ENCODE results near the gene DIAPH2.

GRCh38 chrX:96774116-96774515, 89.5 kb downstream of the DIAPH2 start:
- TF ChIP-seq CTCF (tag by site-specific recombination; IDR thresholded peaks at IDR 0.05) (no peak), ZNF398 (tag by site-specific recombination; IDR thresholded peaks at IDR 0.05) (no peak), ZNF670 (tag by site-specific recombination; IDR thresholded peaks at IDR 0.05; ENCODE audit: low read depth) (no peak), ZBTB7A (tag by site-specific recombination; IDR thresholded peaks at IDR 0.05; ENCODE audit: low read depth) (no peak), ZNF629 (tag by site-specific recombination; IDR thresholded peaks at IDR 0.05) (no peak), ZNF169 (tag by site-specific recombination; IDR thresholded peaks at IDR 0.05) (no peak), ZNF701 (tag by site-specific recombination; IDR thresholded peaks at IDR 0.05) (no peak), ZNF202 (tag by site-specific recombination; IDR thresholded peaks at IDR 0.05; ENCODE audit: borderline replicate concordance) (no peak)
- TF ChIP-seq, protein P1, sequence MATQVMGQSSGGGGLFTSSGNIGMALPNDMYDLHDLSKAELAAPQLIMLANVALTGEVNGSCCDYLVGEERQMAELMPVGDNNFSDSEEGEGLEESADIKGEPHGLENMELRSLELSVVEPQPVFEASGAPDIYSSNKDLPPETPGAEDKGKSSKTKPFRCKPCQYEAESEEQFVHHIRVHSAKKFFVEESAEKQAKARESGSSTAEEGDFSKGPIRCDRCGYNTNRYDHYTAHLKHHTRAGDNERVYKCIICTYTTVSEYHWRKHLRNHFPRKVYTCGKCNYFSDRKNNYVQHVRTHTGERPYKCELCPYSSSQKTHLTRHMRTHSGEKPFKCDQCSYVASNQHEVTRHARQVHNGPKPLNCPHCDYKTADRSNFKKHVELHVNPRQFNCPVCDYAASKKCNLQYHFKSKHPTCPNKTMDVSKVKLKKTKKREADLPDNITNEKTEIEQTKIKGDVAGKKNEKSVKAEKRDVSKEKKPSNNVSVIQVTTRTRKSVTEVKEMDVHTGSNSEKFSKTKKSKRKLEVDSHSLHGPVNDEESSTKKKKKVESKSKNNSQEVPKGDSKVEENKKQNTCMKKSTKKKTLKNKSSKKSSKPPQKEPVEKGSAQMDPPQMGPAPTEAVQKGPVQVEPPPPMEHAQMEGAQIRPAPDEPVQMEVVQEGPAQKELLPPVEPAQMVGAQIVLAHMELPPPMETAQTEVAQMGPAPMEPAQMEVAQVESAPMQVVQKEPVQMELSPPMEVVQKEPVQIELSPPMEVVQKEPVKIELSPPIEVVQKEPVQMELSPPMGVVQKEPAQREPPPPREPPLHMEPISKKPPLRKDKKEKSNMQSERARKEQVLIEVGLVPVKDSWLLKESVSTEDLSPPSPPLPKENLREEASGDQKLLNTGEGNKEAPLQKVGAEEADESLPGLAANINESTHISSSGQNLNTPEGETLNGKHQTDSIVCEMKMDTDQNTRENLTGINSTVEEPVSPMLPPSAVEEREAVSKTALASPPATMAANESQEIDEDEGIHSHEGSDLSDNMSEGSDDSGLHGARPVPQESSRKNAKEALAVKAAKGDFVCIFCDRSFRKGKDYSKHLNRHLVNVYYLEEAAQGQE (tag by site-specific recombination; IDR thresholded peaks at IDR 0.05), result no peak
- TF ChIP-seq, protein P2, sequence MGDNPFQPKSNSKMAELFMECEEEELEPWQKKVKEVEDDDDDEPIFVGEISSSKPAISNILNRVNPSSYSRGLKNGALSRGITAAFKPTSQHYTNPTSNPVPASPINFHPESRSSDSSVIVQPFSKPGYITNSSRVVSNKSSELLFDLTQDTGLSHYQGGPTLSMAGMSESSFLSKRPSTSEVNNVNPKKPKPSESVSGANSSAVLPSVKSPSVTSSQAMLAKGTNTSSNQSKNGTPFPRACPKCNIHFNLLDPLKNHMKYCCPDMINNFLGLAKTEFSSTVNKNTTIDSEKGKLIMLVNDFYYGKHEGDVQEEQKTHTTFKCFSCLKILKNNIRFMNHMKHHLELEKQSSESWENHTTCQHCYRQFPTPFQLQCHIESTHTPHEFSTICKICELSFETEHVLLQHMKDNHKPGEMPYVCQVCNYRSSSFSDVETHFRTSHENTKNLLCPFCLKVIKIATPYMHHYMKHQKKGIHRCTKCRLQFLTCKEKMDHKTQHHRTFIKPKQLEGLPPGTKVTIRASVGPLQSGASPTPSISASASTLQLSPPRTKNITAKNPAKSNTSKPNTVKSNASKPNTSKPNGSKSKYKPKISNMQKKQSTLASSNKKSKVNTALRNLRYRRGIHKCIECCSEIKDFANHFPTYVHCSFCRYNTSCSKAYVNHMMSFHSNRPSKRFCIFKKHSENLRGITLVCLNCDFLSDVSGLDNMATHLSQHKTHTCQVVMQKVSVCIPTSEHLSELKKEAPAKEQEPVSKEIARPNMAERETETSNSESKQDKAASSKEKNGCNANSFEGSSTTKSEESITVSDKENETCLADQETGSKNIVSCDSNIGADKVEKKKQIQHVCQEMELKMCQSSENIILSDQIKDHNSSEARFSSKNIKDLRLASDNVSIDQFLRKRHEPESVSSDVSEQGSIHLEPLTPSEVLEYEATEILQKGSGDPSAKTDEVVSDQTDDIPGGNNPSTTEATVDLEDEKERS (tag by site-specific recombination; IDR thresholded peaks at IDR 0.05), result no peak

Data from HEK293 (cell line).